ENCODE data around the gene COL6A5. TPM values are rescaled to one million over a fixed set of nuclear protein-coding genes. Genes with fewer than 3 reads are reported as not detected.

The COL6A5 gene
- total RNA-seq, 1 experiment from 2014 or later: not detected

DNA sequence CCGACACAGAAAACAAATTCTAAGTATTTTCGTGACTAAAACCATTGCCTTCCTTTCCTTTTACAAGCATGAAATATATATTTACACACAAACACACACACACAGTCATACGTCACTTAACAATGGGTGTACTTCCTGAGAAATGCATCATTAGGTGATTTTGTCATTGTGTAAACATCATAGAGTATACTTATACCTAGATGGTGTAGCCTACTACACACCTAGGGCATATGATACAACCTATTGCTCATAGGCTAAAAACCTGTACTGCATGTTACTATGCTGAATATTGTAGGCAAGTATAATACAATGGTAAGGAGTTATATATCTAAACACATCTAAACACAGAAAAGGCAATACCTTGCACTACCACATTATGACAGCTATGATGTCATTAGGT lies 28.6 kb downstream of the COL6A5 start:
- H3K27ac Mint-ChIP-seq (ENCODE audit: unreplicated experiment): no peak overlapping the region
- H3K27me3 Mint-ChIP-seq (ENCODE audit: unreplicated experiment): peaks cover 21% of the 10 kb centered on the region
- no TSS peak for BruUV-seq (replicated peaks)
- DNase-seq: no peak
- TF ChIP-seq, protein P1, sequence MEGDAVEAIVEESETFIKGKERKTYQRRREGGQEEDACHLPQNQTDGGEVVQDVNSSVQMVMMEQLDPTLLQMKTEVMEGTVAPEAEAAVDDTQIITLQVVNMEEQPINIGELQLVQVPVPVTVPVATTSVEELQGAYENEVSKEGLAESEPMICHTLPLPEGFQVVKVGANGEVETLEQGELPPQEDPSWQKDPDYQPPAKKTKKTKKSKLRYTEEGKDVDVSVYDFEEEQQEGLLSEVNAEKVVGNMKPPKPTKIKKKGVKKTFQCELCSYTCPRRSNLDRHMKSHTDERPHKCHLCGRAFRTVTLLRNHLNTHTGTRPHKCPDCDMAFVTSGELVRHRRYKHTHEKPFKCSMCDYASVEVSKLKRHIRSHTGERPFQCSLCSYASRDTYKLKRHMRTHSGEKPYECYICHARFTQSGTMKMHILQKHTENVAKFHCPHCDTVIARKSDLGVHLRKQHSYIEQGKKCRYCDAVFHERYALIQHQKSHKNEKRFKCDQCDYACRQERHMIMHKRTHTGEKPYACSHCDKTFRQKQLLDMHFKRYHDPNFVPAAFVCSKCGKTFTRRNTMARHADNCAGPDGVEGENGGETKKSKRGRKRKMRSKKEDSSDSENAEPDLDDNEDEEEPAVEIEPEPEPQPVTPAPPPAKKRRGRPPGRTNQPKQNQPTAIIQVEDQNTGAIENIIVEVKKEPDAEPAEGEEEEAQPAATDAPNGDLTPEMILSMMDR (IDR thresholded peaks at IDR 0.05; ENCODE audit: unreplicated experiment): no peak
- intact Hi-C loops (cut with micrococcal nuclease; ENCODE audit: unreplicated experiment): no loop called here
- H3K36me3 Mint-ChIP-seq (ENCODE audit: insufficient read depth, unreplicated experiment): no peaks in the 10 kb centered on the region
- peaks cover 2% of the 10 kb centered on the region for H3K9me3 Mint-ChIP-seq (ENCODE audit: low read depth, unreplicated experiment)
- CTCF ChIA-PET: interaction anchor here (0.6 kb wide), 1 partner anchor 953 kb away, joined by 7 read pairs; no protein-coding TSS in a partner anchor
- no peak overlapping the region for H3K4me3 Mint-ChIP-seq (ENCODE audit: low read depth, unreplicated experiment)
- H3K4me1 Mint-ChIP-seq (ENCODE audit: low read depth, unreplicated experiment): no peaks in the 10 kb centered on the region

DNA sequence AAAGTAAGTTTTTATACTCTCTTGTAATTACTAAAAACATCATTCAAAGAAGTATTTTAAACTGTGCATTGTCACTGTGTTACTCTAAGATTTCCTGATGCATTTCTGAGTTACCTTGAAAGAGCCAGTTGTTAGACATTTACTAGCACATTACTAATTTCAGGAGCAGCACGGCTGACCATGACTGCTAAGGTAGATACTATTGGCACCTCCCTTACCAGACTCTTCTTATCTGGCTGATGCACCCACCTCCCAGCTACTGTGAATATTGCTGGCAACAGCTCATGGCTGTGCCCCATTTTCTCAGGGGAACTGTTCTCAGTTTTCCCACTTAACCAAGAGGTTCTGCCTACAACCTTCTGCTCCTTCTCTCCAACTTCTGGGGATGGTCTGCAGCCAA lies 29.4 kb downstream of the COL6A5 start:
- Mint-ChIP-seq H3K36me3 (ENCODE audit: insufficient read depth, unreplicated experiment) (no peaks in the 10 kb centered on the region), H3K27me3 (ENCODE audit: unreplicated experiment) (peaks cover 30% of the 10 kb centered on the region), H3K4me1 (ENCODE audit: low read depth, unreplicated experiment) (no peaks in the 10 kb centered on the region), H3K27ac (ENCODE audit: unreplicated experiment) (no peak overlapping the region), H3K4me3 (ENCODE audit: low read depth, unreplicated experiment) (no peak overlapping the region), H3K9me3 (ENCODE audit: low read depth, unreplicated experiment) (peaks cover 2% of the 10 kb centered on the region)
- no peak for DNase-seq
- intact Hi-C loops (cut with micrococcal nuclease; ENCODE audit: unreplicated experiment): no loop called here
- CTCF ChIA-PET: no interaction called here
- BruUV-seq (replicated peaks): no TSS peak
- TF ChIP-seq, protein P1 (IDR thresholded peaks at IDR 0.05; ENCODE audit: unreplicated experiment): no peak

DNA sequence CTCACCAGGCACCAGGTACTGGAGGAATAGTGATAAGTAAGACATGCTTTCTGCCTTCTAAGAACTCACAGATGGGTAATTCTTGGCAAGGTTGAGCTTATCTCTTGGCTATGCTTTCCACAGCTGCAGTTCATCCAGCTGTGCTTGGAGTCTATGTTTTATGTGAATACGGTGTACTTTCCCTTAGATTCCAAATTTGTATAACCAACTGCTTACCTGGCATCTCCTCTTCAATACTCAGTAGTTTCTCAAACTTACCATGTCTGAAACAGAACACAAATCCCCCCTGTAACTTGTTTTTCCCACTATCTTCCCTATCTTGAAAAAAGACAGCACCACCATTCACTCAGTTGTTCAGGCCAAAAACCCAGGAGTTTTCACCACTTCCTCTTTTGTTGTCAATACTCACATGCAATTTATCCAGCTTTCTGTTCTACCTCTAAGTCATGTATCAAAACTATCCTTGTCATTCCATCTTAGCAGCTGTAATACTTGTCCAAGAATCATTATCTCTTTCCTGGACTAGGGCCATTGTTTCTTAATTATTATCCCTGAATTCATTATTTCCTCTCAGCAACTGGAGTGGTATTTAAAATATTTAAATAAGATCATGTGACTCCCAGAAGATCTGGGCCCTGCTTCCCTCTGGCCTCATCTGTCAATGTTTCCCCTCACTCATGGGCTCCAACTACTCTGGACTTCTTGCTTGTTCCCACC lies 32.6 kb downstream of the COL6A5 start:
- CTCF ChIA-PET: no interaction called here
- H3K9me3 Mint-ChIP-seq (ENCODE audit: low read depth, unreplicated experiment): peaks cover 2% of the 10 kb centered on the region
- TF ChIP-seq, protein P1 (IDR thresholded peaks at IDR 0.05; ENCODE audit: unreplicated experiment): no peak
- intact Hi-C loops (cut with micrococcal nuclease; ENCODE audit: unreplicated experiment): no loop called here
- DNase-seq: no peak
- no TSS peak for BruUV-seq (replicated peaks)
- no peak overlapping the region for H3K4me3 Mint-ChIP-seq (ENCODE audit: low read depth, unreplicated experiment)
- peaks cover 40% of the 10 kb centered on the region for H3K27me3 Mint-ChIP-seq (ENCODE audit: unreplicated experiment)
- H3K27ac Mint-ChIP-seq (ENCODE audit: unreplicated experiment): no peak overlapping the region
- no peaks in the 10 kb centered on the region for H3K4me1 Mint-ChIP-seq (ENCODE audit: low read depth, unreplicated experiment)
- no peaks in the 10 kb centered on the region for H3K36me3 Mint-ChIP-seq (ENCODE audit: insufficient read depth, unreplicated experiment)

DNA sequence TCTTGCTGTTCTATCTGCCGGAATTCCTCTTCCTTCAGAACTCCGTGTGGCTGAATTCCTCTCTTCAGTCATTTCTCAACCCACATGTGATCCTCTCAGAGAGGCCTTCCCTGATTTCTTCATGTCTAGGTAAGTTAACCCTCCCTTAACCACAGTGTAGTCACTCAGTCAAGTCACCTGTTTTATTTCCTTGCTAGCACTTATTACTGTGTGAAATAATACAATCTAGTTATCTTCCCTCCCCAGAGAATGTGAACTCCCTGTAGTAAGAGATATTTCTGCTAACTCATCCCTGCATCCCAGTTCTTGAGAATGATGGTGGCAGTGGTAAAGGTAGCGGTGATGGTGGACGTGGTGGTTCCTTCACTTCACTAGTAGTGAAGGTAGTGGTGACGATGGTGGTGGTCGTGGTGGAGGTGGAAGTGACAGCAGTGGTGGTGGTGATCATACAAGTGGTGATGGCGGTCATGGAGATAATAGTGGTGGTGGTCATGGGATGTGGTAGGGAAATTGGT lies 33.3 kb downstream of the COL6A5 start:
- H3K4me1 Mint-ChIP-seq (ENCODE audit: low read depth, unreplicated experiment): no peaks in the 10 kb centered on the region
- H3K27me3 Mint-ChIP-seq (ENCODE audit: unreplicated experiment): peaks cover 40% of the 10 kb centered on the region
- CTCF ChIA-PET: no interaction called here
- no TSS peak for BruUV-seq (replicated peaks)
- TF ChIP-seq, protein P1 (IDR thresholded peaks at IDR 0.05; ENCODE audit: unreplicated experiment): no peak
- no peaks in the 10 kb centered on the region for H3K36me3 Mint-ChIP-seq (ENCODE audit: insufficient read depth, unreplicated experiment)
- intact Hi-C loops (cut with micrococcal nuclease; ENCODE audit: unreplicated experiment): no loop called here
- no peak for DNase-seq
- no peak overlapping the region for H3K27ac Mint-ChIP-seq (ENCODE audit: unreplicated experiment)
- no peak overlapping the region for H3K4me3 Mint-ChIP-seq (ENCODE audit: low read depth, unreplicated experiment)
- H3K9me3 Mint-ChIP-seq (ENCODE audit: low read depth, unreplicated experiment): peaks cover 2% of the 10 kb centered on the region
